SK-N-MC (cell line): ENCODE results near the gene KLKB1.

ENCODE experiments used
- EZH2 ChIP-seq: fragments of 200-600 bp; sonication (generic); IDR thresholded peaks from one replicate; pipeline ENCODE4 v1.6.1; 2017; ENCODE audit warnings: antibody characterized with exemption
- FOXP2 ChIP-seq: optimal IDR thresholded peaks from 2 replicates; pipeline ENCODE3; 2011; ENCODE audit warnings: mild to moderate bottlenecking, moderate library complexity; ENCODE audit not compliant: insufficient read depth; ENCODE audit errors: extremely low read length, control extremely low read depth
- POLR2AphosphoS5 ChIP-seq: IDR thresholded peaks from 2 replicates; pipeline ENCODE4 v1.6.1; 2012; ENCODE audit warnings: mild to moderate bottlenecking, low read depth, low read length, borderline replicate concordance

DNA sequence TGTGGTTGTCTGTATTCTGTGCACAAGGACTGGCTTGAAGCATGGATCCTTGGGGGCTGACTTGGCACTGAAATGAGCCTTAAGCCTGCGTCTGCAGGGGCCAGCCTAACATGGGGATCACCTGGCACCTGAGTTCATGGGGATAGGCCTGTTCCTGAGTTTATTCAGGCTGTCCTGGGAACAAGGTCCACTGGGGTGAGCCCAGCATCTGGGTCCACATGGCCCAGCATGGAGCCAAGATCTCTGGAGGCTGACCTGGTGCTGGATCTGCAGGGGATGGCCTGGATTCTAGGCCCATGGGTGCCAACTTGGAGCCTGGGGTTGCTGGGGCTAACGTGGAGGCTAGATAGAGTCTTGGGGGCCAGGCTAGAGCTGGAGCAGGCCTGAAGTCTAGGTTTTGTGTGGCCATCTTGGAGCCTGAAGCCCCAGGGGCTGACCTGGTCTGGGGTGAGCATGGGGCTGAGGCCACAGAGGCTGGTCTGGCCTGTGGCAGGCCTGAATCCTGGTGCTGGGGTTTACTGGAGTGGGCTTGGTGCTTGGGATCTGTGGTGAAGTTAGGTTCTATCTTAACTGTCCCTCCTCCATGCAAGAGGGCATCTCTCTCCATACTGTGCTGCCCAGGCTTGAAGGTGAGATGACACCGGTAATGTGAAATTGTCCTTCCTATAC, 652 bp upstream of the KLKB1 start:
- no peak for TF ChIP-seq POLR2AphosphoS5
- TF ChIP-seq EZH2, result no peak
- TF ChIP-seq FOXP2, result no peak
